Measurements from ENCODE around the gene WDR41. TPM values are rescaled to one million over a fixed set of nuclear protein-coding genes. Genes with fewer than 3 reads are reported as not detected.
"Not testable (repeated sequence)": the region's sequence is repeated elsewhere in the genome, so short reads cannot be mapped to it uniquely, and the experiment has no call there.

The WDR41 gene
- total and polyA plus RNA-seq, 2 of the 4 experiments (the other 2 are of a cell fraction) = 38.1 to 72.1 TPM

DNA sequence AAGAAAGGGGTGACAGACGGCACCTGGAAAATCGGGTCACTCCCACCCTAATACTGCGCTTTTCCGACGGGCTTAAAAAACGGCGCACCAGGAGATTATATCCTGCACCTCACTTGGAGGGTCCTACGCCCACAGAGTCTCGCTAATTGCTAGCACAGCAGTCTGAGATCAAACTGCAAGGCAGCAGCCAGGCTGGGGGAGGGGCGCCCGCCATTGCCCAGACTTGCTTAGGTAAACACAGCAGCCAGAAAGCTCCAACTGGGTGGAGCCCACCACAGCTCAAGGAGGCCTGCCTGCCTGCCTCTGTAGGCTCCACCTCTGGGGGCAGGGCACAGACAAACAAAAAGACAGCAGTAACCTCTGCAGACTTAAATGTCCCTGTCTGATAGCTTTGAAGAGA is 17.1 kb downstream of the WDR41 start:
- in situ Hi-C loops (cut with MboI; ENCODE audit: low sequenced_read_pairs); H3K79me1 ChIP-seq (ENCODE audit: low read depth in 1 of 2, low read length in 2 of 2); H2AK5ac ChIP-seq (ENCODE audit: low read depth, low read length); H2BK15ac ChIP-seq (ENCODE audit: low read depth, low read length); H3K18ac ChIP-seq (ENCODE audit: low read depth, low read length); ATAC-seq (ENCODE audit: low read depth); CTCF ChIA-PET; POLR2A ChIA-PET (ENCODE audit: unreplicated experiment); H3K27me3 ChIP-seq (ENCODE audit: control insufficient read depth, insufficient read depth, low read length); H3K9me3 ChIP-seq (ENCODE audit: control insufficient read depth, insufficient read depth, low read length); H3K23ac ChIP-seq (ENCODE audit: low read depth, low read length); H3K56ac ChIP-seq (ENCODE audit: extremely low read depth, insufficient read depth, low read length); H3K36me3 ChIP-seq (ENCODE audit: control insufficient read depth, insufficient read depth, low read length); H3K27ac ChIP-seq (ENCODE audit: insufficient read depth, low read length); H4K20me1 ChIP-seq (ENCODE audit: insufficient read depth, low read length); H4K91ac ChIP-seq (ENCODE audit: insufficient read depth, low read depth, low read length); H3K14ac ChIP-seq (replicated peaks; ENCODE audit: low read depth, low read length); H3K4ac ChIP-seq (ENCODE audit: low read depth, low read length); H3K9me1 ChIP-seq (ENCODE audit: insufficient read depth, low read length); H2AFZ ChIP-seq (replicated peaks; ENCODE audit: low read length, poor library complexity); BruUV-seq (replicated peaks); DNase-seq; H2BK20ac ChIP-seq (ENCODE audit: low read depth, low read length); H3K4me1 ChIP-seq (ENCODE audit: control insufficient read depth, insufficient read depth, low read length); H3K9ac ChIP-seq (ENCODE audit: low read depth, low read length); dilution Hi-C loops (cut with HindIII; ENCODE audit: low sequenced_read_pairs, unreplicated experiment); H4K5ac ChIP-seq (ENCODE audit: low read depth, low read length); H2BK120ac ChIP-seq (ENCODE audit: low read depth, low read length); H2AK9ac ChIP-seq (replicated peaks; ENCODE audit: low read depth, low read length, poor library complexity); intact Hi-C loops (cut with micrococcal nuclease); H4K8ac ChIP-seq (ENCODE audit: low read depth in 2 of 2, low read length in 2 of 2); H3K4me2 ChIP-seq (ENCODE audit: low read depth, low read length); H3K4me3 ChIP-seq (ENCODE audit: insufficient read depth, low read depth, low read length); H2BK5ac ChIP-seq (ENCODE audit: low read depth, low read length, poor library complexity, severe bottlenecking): not testable (repeated sequence)
- no CpG with 5 or more reads among the region's 11 CpGs for WGBS, 2 experiments (ENCODE audit: extremely low coverage in 2 of 2, insufficient read length in 1 of 2)

GRCh38 chr5:77468875-77469274 is 23.2 kb downstream of the WDR41 start:
- H3K27me3 ChIP-seq (ENCODE audit: control insufficient read depth, insufficient read depth, low read length); BruUV-seq (replicated peaks); H2AK5ac ChIP-seq (ENCODE audit: low read depth, low read length); DNase-seq; in situ Hi-C loops (cut with MboI; ENCODE audit: low sequenced_read_pairs); H4K8ac ChIP-seq (ENCODE audit: low read depth in 2 of 2, low read length in 2 of 2); ATAC-seq (ENCODE audit: low read depth); H3K18ac ChIP-seq (ENCODE audit: low read depth, low read length); H4K20me1 ChIP-seq (ENCODE audit: insufficient read depth, low read length); H3K4me2 ChIP-seq (ENCODE audit: low read depth, low read length); H3K4me3 ChIP-seq (ENCODE audit: insufficient read depth, low read depth, low read length); H3K4ac ChIP-seq (ENCODE audit: low read depth, low read length); H3K23ac ChIP-seq (ENCODE audit: low read depth, low read length); POLR2A ChIA-PET (ENCODE audit: unreplicated experiment); H4K91ac ChIP-seq (ENCODE audit: insufficient read depth, low read depth, low read length); H3K79me1 ChIP-seq (ENCODE audit: low read depth in 1 of 2, low read length in 2 of 2); H3K9me1 ChIP-seq (ENCODE audit: insufficient read depth, low read length); H3K9ac ChIP-seq (ENCODE audit: low read depth, low read length); dilution Hi-C loops (cut with HindIII; ENCODE audit: low sequenced_read_pairs, unreplicated experiment); H2AFZ ChIP-seq (replicated peaks; ENCODE audit: low read length, poor library complexity); H2BK5ac ChIP-seq (ENCODE audit: low read depth, low read length, poor library complexity, severe bottlenecking); H2AK9ac ChIP-seq (replicated peaks; ENCODE audit: low read depth, low read length, poor library complexity); H2BK20ac ChIP-seq (ENCODE audit: low read depth, low read length); H3K9me3 ChIP-seq (ENCODE audit: control insufficient read depth, insufficient read depth, low read length); H3K36me3 ChIP-seq (ENCODE audit: control insufficient read depth, insufficient read depth, low read length); H3K56ac ChIP-seq (ENCODE audit: extremely low read depth, insufficient read depth, low read length); H3K27ac ChIP-seq (ENCODE audit: insufficient read depth, low read length); H2BK15ac ChIP-seq (ENCODE audit: low read depth, low read length); H3K14ac ChIP-seq (replicated peaks; ENCODE audit: low read depth, low read length); H4K5ac ChIP-seq (ENCODE audit: low read depth, low read length); H2BK120ac ChIP-seq (ENCODE audit: low read depth, low read length); H3K4me1 ChIP-seq (ENCODE audit: control insufficient read depth, insufficient read depth, low read length); CTCF ChIA-PET; intact Hi-C loops (cut with micrococcal nuclease): not testable (repeated sequence)
- WGBS, 2 experiments (ENCODE audit: extremely low coverage in 2 of 2, insufficient read length in 1 of 2) = no CpG with 5 or more reads among the region's 3 CpGs

All from IMR-90 (cell line).